ENCODE results near the gene MBP. TPM values are rescaled to one million over a fixed set of nuclear protein-coding genes. Genes with fewer than 3 reads are reported as not detected.

Gene MBP
- total and polyA plus RNA-seq, 10 donors: 11.1 to 96.0 (median 70.8) TPM

DNA sequence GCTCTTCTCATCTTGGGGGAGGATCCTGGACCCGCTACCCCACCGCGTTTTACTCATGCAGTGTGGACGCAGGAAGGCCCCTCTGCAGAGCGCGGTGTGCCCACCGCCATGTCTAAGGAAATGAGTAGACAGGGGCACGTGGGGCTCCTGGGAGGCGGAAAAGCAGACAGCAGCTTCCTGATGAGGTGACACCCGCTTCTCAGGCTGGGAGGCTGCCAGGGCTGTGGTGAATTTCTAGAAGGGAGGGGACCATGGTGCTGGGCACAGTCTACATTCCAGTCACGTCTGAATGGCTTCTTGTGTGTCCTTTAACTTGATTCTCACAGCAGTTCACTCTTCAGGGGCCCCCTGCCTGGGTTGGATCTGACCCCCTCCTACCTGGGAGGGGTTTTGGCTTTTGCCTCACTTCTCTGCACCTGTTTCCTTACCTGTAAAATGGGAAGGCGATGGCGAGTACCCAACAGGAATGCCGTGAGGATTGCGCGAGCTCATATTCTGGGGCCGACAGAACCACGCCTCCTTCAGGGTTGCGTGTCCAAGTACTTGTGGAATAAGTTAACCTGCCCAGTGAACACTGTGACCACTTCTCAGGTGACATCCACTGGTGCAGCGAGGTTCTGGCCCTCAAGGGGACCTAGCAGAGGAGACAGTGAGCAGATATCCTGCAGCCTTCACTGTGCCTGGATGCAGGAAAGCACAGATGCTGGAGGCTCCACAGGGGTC is 32.3 kb upstream of the MBP start:
- H3K27me3 ChIP-seq (replicated peaks in 1 of 7): peaks cover 0 to 30% (median 0%) of the 10 kb centered on the region in 7 donors
- DNase-seq: no peak
- no peaks in the 10 kb centered on the region for H3K36me3 ChIP-seq
- no peaks in the 10 kb centered on the region for H3K9me3 ChIP-seq
- peaks cover 0 to 12% (median 8%) of the 10 kb centered on the region in 6 donors for H3K4me1 ChIP-seq
- WGBS, 5 donors: 69 to 82% (median 71%) methylated on average over 20 of the region's 20 CpGs
- intact Hi-C loops (cut with DNase I; ENCODE audit: low total_unique reads): no loop called here
- TF ChIP-seq POLR2AphosphoS5 (IDR thresholded peaks at IDR 0.05): no peak
- no peak for TF ChIP-seq POLR2A (IDR thresholded peaks at IDR 0.05)
- TF ChIP-seq, protein P1, sequence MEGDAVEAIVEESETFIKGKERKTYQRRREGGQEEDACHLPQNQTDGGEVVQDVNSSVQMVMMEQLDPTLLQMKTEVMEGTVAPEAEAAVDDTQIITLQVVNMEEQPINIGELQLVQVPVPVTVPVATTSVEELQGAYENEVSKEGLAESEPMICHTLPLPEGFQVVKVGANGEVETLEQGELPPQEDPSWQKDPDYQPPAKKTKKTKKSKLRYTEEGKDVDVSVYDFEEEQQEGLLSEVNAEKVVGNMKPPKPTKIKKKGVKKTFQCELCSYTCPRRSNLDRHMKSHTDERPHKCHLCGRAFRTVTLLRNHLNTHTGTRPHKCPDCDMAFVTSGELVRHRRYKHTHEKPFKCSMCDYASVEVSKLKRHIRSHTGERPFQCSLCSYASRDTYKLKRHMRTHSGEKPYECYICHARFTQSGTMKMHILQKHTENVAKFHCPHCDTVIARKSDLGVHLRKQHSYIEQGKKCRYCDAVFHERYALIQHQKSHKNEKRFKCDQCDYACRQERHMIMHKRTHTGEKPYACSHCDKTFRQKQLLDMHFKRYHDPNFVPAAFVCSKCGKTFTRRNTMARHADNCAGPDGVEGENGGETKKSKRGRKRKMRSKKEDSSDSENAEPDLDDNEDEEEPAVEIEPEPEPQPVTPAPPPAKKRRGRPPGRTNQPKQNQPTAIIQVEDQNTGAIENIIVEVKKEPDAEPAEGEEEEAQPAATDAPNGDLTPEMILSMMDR (IDR thresholded peaks at IDR 0.05 in 8 of 11, conservative IDR thresholded peaks at IDR 0.05 in 3 of 11): no peak
- no peak overlapping the region for H3K27ac ChIP-seq
- H3K4me3 ChIP-seq: no peak overlapping the region

DNA sequence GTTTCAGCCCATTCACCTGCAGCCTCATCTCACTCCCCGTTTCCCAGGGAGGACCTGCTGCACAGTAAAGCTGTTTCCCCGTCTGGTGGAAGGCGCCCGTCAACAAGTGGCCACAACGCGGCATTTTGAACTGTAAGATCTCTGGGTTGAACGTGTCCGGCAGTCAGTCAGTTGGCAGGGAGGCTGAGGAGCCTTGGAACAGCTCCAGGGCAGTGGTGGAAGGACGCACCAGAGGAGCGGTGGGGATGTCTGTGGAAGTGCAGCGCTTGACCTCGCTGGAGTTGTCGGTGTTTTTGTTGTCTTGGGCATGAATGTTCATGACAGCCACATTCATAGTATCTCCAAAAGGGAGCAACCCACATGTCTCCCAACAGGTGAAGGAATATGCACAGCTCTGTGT is 31.4 kb upstream of the MBP start:
- H3K36me3 ChIP-seq: no peaks in the 10 kb centered on the region
- TF ChIP-seq, protein P1 (IDR thresholded peaks at IDR 0.05 in 8 of 11, conservative IDR thresholded peaks at IDR 0.05 in 3 of 11): no peak
- TF ChIP-seq POLR2A (IDR thresholded peaks at IDR 0.05) (no peak), POLR2AphosphoS5 (IDR thresholded peaks at IDR 0.05) (no peak)
- H3K4me3 ChIP-seq: no peak overlapping the region
- intact Hi-C loops (cut with DNase I; ENCODE audit: low total_unique reads): no loop called here
- H3K27me3 ChIP-seq (replicated peaks in 1 of 7): peaks cover 0 to 30% (median 0%) of the 10 kb centered on the region in 7 donors
- H3K27ac ChIP-seq: no peak overlapping the region
- H3K9me3 ChIP-seq: no peaks in the 10 kb centered on the region
- 90 to 94% (median 92%) methylated on average over 13 of the region's 13 CpGs for WGBS, 5 donors
- no peak for DNase-seq
- peaks cover 0 to 13% (median 8%) of the 10 kb centered on the region in 6 donors for H3K4me1 ChIP-seq

DNA sequence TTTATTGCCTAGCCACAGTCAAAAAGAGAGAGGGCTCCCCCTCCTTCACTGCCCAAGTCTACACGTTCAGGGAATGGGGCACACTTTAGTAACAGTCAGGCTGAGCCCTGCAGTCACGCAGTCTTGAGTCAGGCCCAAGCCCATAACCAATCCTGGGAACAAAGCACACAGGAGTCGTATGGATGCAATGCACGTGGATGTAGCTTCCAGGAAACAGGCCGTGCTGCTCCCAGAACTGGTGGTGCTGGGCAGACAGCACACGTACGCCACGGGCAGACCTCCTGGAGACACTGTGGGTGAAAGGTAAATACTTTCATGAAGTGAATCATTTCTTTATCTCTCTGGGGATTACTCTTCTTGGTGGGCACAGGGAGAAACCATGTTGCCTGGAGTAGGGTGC is 30.0 kb upstream of the MBP start:
- no peak overlapping the region for H3K4me3 ChIP-seq
- no peak for TF ChIP-seq POLR2A (IDR thresholded peaks at IDR 0.05)
- TF ChIP-seq, protein P1 (IDR thresholded peaks at IDR 0.05 in 8 of 11, conservative IDR thresholded peaks at IDR 0.05 in 3 of 11): no peak
- no peak for TF ChIP-seq POLR2AphosphoS5 (IDR thresholded peaks at IDR 0.05)
- WGBS, 5 donors: 76 to 87% (median 78%) methylated on average over 8 of the region's 8 CpGs
- H3K36me3 ChIP-seq: no peaks in the 10 kb centered on the region
- DNase-seq: no peak
- peaks cover 0 to 13% (median 8%) of the 10 kb centered on the region in 6 donors for H3K4me1 ChIP-seq
- H3K27me3 ChIP-seq (replicated peaks in 1 of 7): peaks cover 0 to 30% (median 0%) of the 10 kb centered on the region in 7 donors
- no peak overlapping the region for H3K27ac ChIP-seq
- intact Hi-C loops (cut with DNase I; ENCODE audit: low total_unique reads): no loop called here
- H3K9me3 ChIP-seq: no peaks in the 10 kb centered on the region

DNA sequence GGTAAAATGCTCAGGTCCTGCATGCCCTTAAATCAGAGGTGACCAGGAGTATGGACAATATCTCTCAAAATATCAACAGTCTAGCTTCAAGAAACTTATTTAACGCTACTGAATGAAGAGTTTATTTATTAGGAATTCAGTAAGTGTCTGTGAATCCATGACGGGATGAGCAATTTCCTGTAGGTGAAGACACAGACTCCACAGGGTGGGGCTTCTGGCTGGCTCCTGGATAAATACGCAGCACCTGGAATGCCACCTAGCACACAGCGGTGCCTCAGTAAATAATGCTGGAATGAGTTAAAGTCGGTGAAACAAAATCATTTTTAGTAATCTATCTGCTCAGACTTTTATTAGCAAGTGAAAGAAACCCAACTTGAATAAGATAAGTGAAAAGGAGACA is 29.4 kb upstream of the MBP start:
- 61 to 82% (median 67%) methylated on average over 5 of the region's 5 CpGs for WGBS, 5 donors

More for the DNA sequence above, 29.4 kb upstream of the MBP start:
- Histone ChIP-seq H3K4me1 (peaks cover 0 to 13% (median 8%) of the 10 kb centered on the region in 6 donors), H3K27ac (peak overlapping the region in 2 of 8 donors; percentile 28 to 71), H3K9me3 (no peaks in the 10 kb centered on the region), H3K36me3 (no peaks in the 10 kb centered on the region), H3K27me3 (replicated peaks in 1 of 7) (peaks cover 0 to 30% (median 0%) of the 10 kb centered on the region in 7 donors), H3K4me3 (no peak overlapping the region)
- no peak for DNase-seq
- intact Hi-C loops (cut with DNase I; ENCODE audit: low total_unique reads): no loop called here
- TF ChIP-seq, protein P1 (IDR thresholded peaks at IDR 0.05 in 8 of 11, conservative IDR thresholded peaks at IDR 0.05 in 3 of 11): no peak
- TF ChIP-seq POLR2AphosphoS5 (IDR thresholded peaks at IDR 0.05) (no peak), POLR2A (IDR thresholded peaks at IDR 0.05) (no peak)

Measured in spleen (tissue), 11 donors.